DLD1 (cell line): ENCODE measurements around the gene PIN1.

Experiments used
- in situ Hi-C: cut with HindIII; loops from 2 replicates; pipeline ENCODE4 v1.10.0; 2017; ENCODE audit warnings: low sequenced_read_pairs

The PIN1 gene

GRCh38 chr19:9854282-9854846 is 19.2 kb downstream of the PIN1 start:
- in situ Hi-C loops = no loop called here

- in situ Hi-C loops = no loop called here
Observed at GRCh38 chr19:9856609-9857008, 21.5 kb downstream of the PIN1 start.

GRCh38 chr19:9857076-9857721 is 22.1 kb downstream of the PIN1 start:
- in situ Hi-C loops = no loop called here

GRCh38 chr19:9857920-9858746 is 23.0 kb downstream of the PIN1 start:
- in situ Hi-C loops = no loop called here

GRCh38 chr19:9858766-9859165 is 23.6 kb downstream of the PIN1 start:
- in situ Hi-C loops = no loop called here

- in situ Hi-C loops = no loop called here
Observed at GRCh38 chr19:9860407-9860806, 25.3 kb downstream of the PIN1 start.

GRCh38 chr19:9861503-9861902 is 26.4 kb downstream of the PIN1 start:
- in situ Hi-C loops = no loop called here

GRCh38 chr19:9862938-9863337 is 27.8 kb downstream of the PIN1 start:
- in situ Hi-C loops = no loop called here

- in situ Hi-C loops = no loop called here
Observed at GRCh38 chr19:9863759-9864158, 28.6 kb downstream of the PIN1 start.

- in situ Hi-C loops = no loop called here
Observed at GRCh38 chr19:9865732-9866501, 30.8 kb downstream of the PIN1 start.

- in situ Hi-C loops = no loop called here
Observed at GRCh38 chr19:9868983-9869617, 34.0 kb downstream of the PIN1 start.

GRCh38 chr19:9871626-9872338 is 36.7 kb downstream of the PIN1 start:
- in situ Hi-C loops = no loop called here

- in situ Hi-C loops = no loop called here
Observed at GRCh38 chr19:9872618-9873242, 37.6 kb downstream of the PIN1 start.

- in situ Hi-C loops = no loop called here
Observed at GRCh38 chr19:9875031-9875627, 40.0 kb downstream of the PIN1 start.

- in situ Hi-C loops = no loop called here
Observed at GRCh38 chr19:9875796-9876195, 40.7 kb downstream of the PIN1 start.

GRCh38 chr19:9877780-9878510 is 42.8 kb downstream of the PIN1 start:
- in situ Hi-C loops = no loop called here

GRCh38 chr19:9878511-9879196 is 43.5 kb downstream of the PIN1 start:
- in situ Hi-C loops = no loop called here

GRCh38 chr19:9881720-9882119 is 46.6 kb downstream of the PIN1 start:
- in situ Hi-C loops = no loop called here
